GM12874 (cell line): ENCODE results near the gene PREP.

Experiments
- CTCF ChIP-seq: IDR thresholded peaks from 2 replicates; pipeline ENCODE4 v1.5.1; 2011; ENCODE audit warnings: low read depth, mild to moderate bottlenecking, control low read depth, low read length, moderate library complexity; ENCODE audit not compliant: insufficient read depth

The PREP gene

DNA sequence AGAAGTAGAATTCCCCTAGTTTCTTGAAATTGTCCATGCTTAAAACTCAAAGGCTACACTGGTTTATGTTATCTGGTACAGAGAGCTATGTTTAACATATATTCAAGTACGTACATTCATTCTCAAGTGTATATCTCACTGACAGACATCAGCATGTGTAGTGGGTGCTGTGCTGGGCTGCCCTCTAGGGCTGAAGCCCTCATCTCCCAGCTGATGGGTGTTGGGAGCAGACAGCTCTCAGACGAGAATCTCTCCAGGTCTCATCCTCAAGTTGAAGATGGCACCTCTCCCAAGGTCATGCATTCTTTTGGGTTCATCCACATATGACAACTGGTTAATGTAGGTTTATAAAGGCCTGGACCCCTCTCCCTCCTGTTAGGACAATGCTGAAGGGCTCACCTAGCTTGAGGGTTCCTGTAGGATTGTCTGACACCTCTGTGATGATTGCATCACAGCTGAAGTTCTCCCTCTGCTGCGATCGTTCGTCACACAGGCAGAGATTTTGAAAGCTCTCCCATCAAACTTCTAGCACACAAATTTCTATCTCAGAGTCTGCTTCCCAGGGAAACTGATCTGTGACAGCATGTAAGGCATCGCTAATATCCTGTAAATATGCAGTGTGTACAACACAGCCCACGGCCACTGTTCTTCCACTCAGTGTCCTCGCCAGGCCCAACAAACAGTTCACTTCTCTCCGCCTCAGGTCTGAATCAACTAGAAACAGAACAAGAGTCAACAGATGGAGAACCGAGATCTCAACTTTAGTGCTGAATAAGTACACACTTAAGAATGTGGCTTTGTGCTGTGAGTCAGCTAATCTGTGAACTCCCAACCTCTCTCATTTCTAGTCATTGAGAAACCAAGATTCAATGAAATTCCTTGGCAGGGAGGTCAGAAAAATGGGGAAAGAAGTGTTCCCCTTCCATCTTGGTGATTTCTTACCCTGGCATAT, 43.2 kb downstream of the PREP start:
- TF ChIP-seq CTCF = no peak

DNA sequence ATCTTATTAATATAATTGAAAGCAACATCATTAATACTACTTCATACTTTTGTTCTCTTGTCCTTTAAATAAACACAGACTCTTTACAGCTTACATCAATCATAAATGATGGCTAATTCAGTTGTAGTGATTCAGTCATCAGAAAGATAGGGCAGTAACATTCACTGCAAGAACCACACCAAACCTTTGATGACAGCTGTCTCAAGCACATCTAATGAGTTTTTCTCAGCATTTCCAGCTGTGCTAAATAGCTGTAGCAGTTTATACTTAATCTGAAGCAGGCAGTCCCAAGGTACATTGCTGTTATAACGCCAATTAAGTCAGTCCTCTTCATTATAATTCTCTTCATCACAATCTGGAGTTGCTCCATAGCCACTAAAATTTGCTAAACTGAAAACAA, 45.7 kb downstream of the PREP start:
- TF ChIP-seq CTCF = no peak

- TF ChIP-seq CTCF = no peak
These were observed 50.8 kb downstream of the PREP start for GRCh38 chr6:105352037-105352617.

DNA sequence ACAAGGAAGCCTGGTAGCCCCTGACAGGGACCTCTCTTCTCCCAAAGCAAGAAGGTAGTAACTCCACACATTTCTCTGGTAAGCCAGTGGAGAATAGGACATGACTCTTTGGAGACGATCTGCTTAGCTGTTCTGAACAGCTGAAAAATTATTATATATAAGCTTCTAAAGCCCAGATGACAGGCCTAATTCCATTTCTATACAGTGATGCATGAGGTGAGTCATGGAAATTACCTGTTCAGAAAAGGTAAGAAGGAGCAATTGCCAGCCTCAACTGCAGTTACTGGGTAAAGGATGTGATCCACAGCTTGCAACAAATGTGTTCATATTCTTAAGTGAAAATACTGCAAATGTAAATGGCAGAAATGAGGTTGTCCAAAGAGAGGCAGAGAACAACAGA, 54.0 kb downstream of the PREP start:
- no peak for TF ChIP-seq CTCF

GRCh38 chr6:105346052-105346451, 56.8 kb downstream of the PREP start:
- TF ChIP-seq CTCF = no peak

DNA sequence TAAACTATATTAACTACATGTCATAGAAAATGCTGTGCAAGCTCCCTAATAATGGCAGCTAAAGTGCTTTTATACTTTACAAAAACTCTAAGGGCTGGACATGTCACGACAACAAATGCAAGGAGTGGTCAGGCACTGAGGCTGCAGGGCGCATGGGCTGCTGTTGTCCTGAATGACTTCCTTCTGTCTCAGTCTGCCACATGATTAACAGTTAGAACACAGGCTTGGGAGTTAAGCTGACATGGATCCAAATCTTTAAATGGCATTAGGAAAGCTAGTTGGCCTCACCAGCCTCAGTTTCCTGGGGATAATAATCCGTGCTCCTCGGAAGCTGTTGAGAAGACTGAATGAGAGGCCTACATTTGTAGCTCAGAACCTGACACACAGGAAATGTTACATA, 57.4 kb downstream of the PREP start:
- TF ChIP-seq CTCF = no peak

- TF ChIP-seq CTCF = no peak
These were observed 58.0 kb downstream of the PREP start for GRCh38 chr6:105344881-105345370.
